NCI-H69 (cell line): ENCODE data around the gene DNAH1.

Experiments used
- DNase-seq: peaks from one replicate; lab custom pipeline; 2025; lab: John Stamatoyannopoulos, UW

Gene DNAH1

GRCh38 chr3:52388348-52388821 lies 72.3 kb downstream of the DNAH1 start:
- DNase-seq = no peak

GRCh38 chr3:52388933-52389332 lies 72.8 kb downstream of the DNAH1 start:
- DNase-seq = no peak

- no peak for DNase-seq
Measured at GRCh38 chr3:52391096-52391495, 75.0 kb downstream of the DNAH1 start.

- no peak for DNase-seq
Measured at GRCh38 chr3:52392216-52392930, 76.3 kb downstream of the DNAH1 start.

- peak; percentile 66 for DNase-seq
Measured at GRCh38 chr3:52393131-52393807, 77.2 kb downstream of the DNAH1 start.

GRCh38 chr3:52393959-52394670 lies 78.0 kb downstream of the DNAH1 start:
- DNase-seq = no peak

- DNase-seq = no peak
Measured at GRCh38 chr3:52394751-52395502, 78.8 kb downstream of the DNAH1 start.

- DNase-seq = peak; percentile 18
Measured at GRCh38 chr3:52395503-52395865, 79.4 kb downstream of the DNAH1 start.

- DNase-seq = no peak
Measured at GRCh38 chr3:52396011-52396906, 80.1 kb downstream of the DNAH1 start.

GRCh38 chr3:52396907-52397591 lies 80.9 kb downstream of the DNAH1 start:
- DNase-seq = no peak

- no peak for DNase-seq
Measured at GRCh38 chr3:52397676-52398399, 81.7 kb downstream of the DNAH1 start.

GRCh38 chr3:52398670-52399081 lies 82.6 kb downstream of the DNAH1 start:
- no peak for DNase-seq

- DNase-seq = no peak
Measured at GRCh38 chr3:52399131-52399530, 83.0 kb downstream of the DNAH1 start.

GRCh38 chr3:52399593-52399992 lies 83.5 kb downstream of the DNAH1 start:
- no peak for DNase-seq

- no peak for DNase-seq
Measured at GRCh38 chr3:52400275-52400793, 84.2 kb downstream of the DNAH1 start.

- no peak for DNase-seq
Measured at GRCh38 chr3:52401021-52401420, 84.9 kb downstream of the DNAH1 start.

- no peak for DNase-seq
Measured at GRCh38 chr3:52401551-52401950, 85.4 kb downstream of the DNAH1 start.

GRCh38 chr3:52402101-52402521 lies 86.0 kb downstream of the DNAH1 start:
- no peak for DNase-seq

- no peak for DNase-seq
Measured at GRCh38 chr3:52402706-52403270, 86.7 kb downstream of the DNAH1 start.
